WI38 (cell line): ENCODE data around the gene LMO2.

Experiments used
- H3K4me3 ChIP-seq: 2 replicates; pipeline ENCODE4 v1.5.1; 2011; ENCODE audit warnings: low read depth, mild to moderate bottlenecking, control low read depth, low read length
- TF ChIP-seq, protein P1 (sequence below): IDR thresholded peaks from 2 replicates; pipeline ENCODE4 v1.5.1; 2012; ENCODE audit warnings: low read depth, mild to moderate bottlenecking, control low read depth, low read length

Gene LMO2

GRCh38 chr11:33912405-33913361 lies 20.8 kb upstream of the LMO2 start:
- no peak overlapping the region for H3K4me3 ChIP-seq

DNA sequence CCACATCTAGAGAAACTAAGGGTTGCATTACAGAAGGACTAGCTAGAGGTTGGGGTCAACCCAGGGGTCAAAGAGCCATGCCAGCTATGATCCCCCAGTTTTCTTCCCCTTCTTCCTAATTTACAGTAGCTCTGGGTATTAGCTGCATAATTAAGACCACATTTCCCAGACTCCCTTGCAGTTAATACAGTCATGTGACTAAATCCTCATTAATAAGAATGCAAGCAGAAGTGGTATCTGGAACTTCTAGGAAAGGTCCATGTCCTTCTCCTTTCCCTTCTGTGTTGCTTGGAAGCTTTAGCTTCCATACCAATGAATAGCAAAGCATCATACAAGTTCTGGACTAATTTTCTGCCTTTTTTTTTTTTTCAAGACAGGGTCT lies 19.1 kb upstream of the LMO2 start:
- H3K4me3 ChIP-seq, result no peak overlapping the region

More at GRCh38 chr11:33912405-33913361, 20.8 kb upstream of the LMO2 start:
- TF ChIP-seq, protein P1, sequence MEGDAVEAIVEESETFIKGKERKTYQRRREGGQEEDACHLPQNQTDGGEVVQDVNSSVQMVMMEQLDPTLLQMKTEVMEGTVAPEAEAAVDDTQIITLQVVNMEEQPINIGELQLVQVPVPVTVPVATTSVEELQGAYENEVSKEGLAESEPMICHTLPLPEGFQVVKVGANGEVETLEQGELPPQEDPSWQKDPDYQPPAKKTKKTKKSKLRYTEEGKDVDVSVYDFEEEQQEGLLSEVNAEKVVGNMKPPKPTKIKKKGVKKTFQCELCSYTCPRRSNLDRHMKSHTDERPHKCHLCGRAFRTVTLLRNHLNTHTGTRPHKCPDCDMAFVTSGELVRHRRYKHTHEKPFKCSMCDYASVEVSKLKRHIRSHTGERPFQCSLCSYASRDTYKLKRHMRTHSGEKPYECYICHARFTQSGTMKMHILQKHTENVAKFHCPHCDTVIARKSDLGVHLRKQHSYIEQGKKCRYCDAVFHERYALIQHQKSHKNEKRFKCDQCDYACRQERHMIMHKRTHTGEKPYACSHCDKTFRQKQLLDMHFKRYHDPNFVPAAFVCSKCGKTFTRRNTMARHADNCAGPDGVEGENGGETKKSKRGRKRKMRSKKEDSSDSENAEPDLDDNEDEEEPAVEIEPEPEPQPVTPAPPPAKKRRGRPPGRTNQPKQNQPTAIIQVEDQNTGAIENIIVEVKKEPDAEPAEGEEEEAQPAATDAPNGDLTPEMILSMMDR, result no peak

GRCh38 chr11:33910296-33910957 lies 18.6 kb upstream of the LMO2 start:
- TF ChIP-seq, protein P1, result no peak
- no peak overlapping the region for H3K4me3 ChIP-seq

More for the DNA sequence above, 19.1 kb upstream of the LMO2 start:
- TF ChIP-seq, protein P1, result no peak

DNA sequence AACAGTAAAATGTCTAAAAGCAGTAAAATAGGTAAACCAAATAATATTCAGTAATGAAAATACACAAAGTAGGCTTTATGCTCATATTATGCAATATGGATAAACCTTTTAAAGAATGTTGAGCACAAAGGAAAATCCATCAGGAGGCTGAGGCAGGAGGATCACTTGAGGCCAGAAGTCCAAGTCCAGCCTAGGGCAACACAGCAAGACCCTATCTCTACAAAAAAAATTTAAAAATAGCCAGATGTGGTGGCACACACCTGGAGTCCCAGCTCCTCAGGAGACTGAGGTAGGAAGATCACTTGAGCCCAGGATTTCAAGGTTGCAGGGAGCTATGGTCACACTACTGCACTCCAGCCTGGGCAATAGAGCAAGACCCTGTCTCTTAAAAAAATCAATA lies 17.7 kb upstream of the LMO2 start:
- TF ChIP-seq, protein P1, result no peak

DNA sequence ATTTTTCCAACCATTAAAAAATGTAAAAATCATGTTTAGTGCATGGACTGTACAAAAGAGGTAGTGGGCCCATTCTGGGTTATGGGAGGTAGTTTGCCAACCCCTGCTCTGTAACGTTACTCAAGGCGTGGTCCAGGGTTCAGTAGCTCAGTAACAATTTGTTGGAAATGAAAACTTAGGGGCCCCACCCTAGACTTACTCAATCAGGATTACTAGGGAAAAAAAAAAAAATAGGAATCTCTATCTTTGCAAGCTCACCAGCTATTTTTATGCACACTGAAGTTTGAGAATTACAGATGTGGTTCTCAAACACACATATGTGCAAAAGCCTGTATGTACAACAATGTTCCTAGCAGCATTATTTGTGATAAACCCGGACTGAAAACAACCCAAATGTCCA lies 17.3 kb upstream of the LMO2 start:
- H3K4me3 ChIP-seq, result no peak overlapping the region
- TF ChIP-seq, protein P1, result no peak

More for the DNA sequence above, 17.7 kb upstream of the LMO2 start:
- no peak overlapping the region for H3K4me3 ChIP-seq

GRCh38 chr11:33907421-33907820 lies 15.5 kb upstream of the LMO2 start:
- TF ChIP-seq, protein P1, result no peak
- H3K4me3 ChIP-seq, result no peak overlapping the region
